ENCODE data around the gene MAPK8.

- TF ChIP-seq GATA2 (IDR thresholded peaks at IDR 0.05; ENCODE audit: low read depth, low read length) (no peak), GATA3 (IDR thresholded peaks at IDR 0.05; ENCODE audit: low read depth, low read length) (no peak)
Observed at GRCh38 chr10:48417374-48417773, 110.9 kb downstream of the MAPK8 start.

Data from SH-SY5Y (cell line).